Caco-2 (cell line): ENCODE results near the gene TNFSF13. TPM values are rescaled to one million over a fixed set of nuclear protein-coding genes. Genes with fewer than 3 reads are reported as not detected.

ENCODE experiments used
- BruUV-seq: library from RNA; stranded (reverse); fragments of 400-500 nt; replicated peaks from 2 replicates; lab custom pipeline; 2021; lab: Mats Ljungman, UMichigan
- CTCF ChIA-PET: fragments of 300-600 bp; sonication (Branson Sonifier 250); formaldehyde crosslinking; loops from one replicate; lab custom pipeline; 2022; ENCODE audit warnings: antibody characterized with exemption; lab: Charles Lee
- POLR2A ChIA-PET: fragments of 300-600 bp; sonication (Branson Sonifier 250); formaldehyde crosslinking; loops from one replicate; lab custom pipeline; 2022; ENCODE audit warnings: antibody characterized with exemption; lab: Charles Lee
- DNase-seq, 2 experiments: peaks; one replicate each; pipeline versions ENCODE4 v3.0.0 to v3.0.0-alpha.2; 2020 to 2022
- H3K27me3 ChIP-seq: replicated peaks from 2 replicates; pipeline ENCODE4 v1.6.0; 2011; ENCODE audit warnings: low read length; ENCODE audit not compliant: control insufficient read depth, insufficient read depth
- H3K36me3 ChIP-seq: 2 replicates; pipeline ENCODE4 v1.5.1; 2011; ENCODE audit warnings: low read length; ENCODE audit not compliant: control insufficient read depth, insufficient read depth
- H3K4me1 ChIP-seq: fragments of 250-450 bp; sonication (Bioruptor Pico); 2 replicates; pipeline ENCODE4 v1.5.1; 2020; ENCODE audit warnings: mild to moderate bottlenecking
- H3K4me3 ChIP-seq: 2 replicates; pipeline ENCODE4 v1.5.1; 2011; ENCODE audit warnings: low read depth, mild to moderate bottlenecking, control low read depth, low read length
- H3K9me3 ChIP-seq: fragments of 250-450 bp; sonication (Bioruptor Pico); 2 replicates; pipeline ENCODE4 v1.5.1; 2020; ENCODE audit warnings: mild to moderate bottlenecking, moderate library complexity
- H3K27ac Mint-ChIP-seq: one replicate; pipeline ENCODE4 v1.8.0; 2022; ENCODE audit warnings: mixed read lengths; ENCODE audit not compliant: unreplicated experiment
- H3K27me3 Mint-ChIP-seq: one replicate; pipeline ENCODE4 v1.8.0; 2022; ENCODE audit warnings: mixed read lengths; ENCODE audit not compliant: insufficient read depth, unreplicated experiment
- H3K36me3 Mint-ChIP-seq: one replicate; pipeline ENCODE4 v1.8.0; 2022; ENCODE audit warnings: mild to moderate bottlenecking, mixed read lengths; ENCODE audit not compliant: insufficient read depth, unreplicated experiment
- H3K4me1 Mint-ChIP-seq: one replicate; pipeline ENCODE4 v1.8.0; 2022; ENCODE audit warnings: low read depth, mixed read lengths; ENCODE audit not compliant: unreplicated experiment
- H3K4me3 Mint-ChIP-seq: one replicate; pipeline ENCODE4 v1.8.0; 2022; ENCODE audit warnings: mild to moderate bottlenecking, moderate library complexity, mixed read lengths; ENCODE audit not compliant: unreplicated experiment
- H3K9me3 Mint-ChIP-seq: one replicate; pipeline ENCODE4 v1.8.0; 2022; ENCODE audit warnings: mixed read lengths; ENCODE audit not compliant: unreplicated experiment
- intact Hi-C: fragments of 100-400 bp; cut with micrococcal nuclease; formaldehyde crosslinking; loops from one replicate; pipeline ENCODE4 v1.10.0; 2022; ENCODE audit not compliant: unreplicated experiment
- total RNA-seq: library from RNA; stranded (reverse); gene quantifications from 2 replicates; pipeline ENCODE4 v1.2.3, GENCODE V29; 2022
- TF ChIP-seq, protein P1 (sequence below), 2 experiments: fragments of 200-600 bp in 1 of 2; IDR thresholded peaks; 1 replicate in 1 of 2; 2 replicates in 1 of 2; pipeline versions ENCODE4 v1.5.1 to v1.8.0; 2011 to 2022; ENCODE audit warnings: antibody characterized with exemption in 1 of 2, control low read depth in 1 of 2, inconsistent platforms in 1 of 2, low read depth in 1 of 2, low read length in 1 of 2, mild to moderate bottlenecking in 1 of 2, moderate library complexity in 1 of 2; ENCODE audit not compliant: insufficient read depth in 1 of 2, severe bottlenecking in 1 of 2, unreplicated experiment in 1 of 2

The TNFSF13 gene
- total RNA-seq, 1 experiment from 2014 or later = 0.20 TPM

DNA sequence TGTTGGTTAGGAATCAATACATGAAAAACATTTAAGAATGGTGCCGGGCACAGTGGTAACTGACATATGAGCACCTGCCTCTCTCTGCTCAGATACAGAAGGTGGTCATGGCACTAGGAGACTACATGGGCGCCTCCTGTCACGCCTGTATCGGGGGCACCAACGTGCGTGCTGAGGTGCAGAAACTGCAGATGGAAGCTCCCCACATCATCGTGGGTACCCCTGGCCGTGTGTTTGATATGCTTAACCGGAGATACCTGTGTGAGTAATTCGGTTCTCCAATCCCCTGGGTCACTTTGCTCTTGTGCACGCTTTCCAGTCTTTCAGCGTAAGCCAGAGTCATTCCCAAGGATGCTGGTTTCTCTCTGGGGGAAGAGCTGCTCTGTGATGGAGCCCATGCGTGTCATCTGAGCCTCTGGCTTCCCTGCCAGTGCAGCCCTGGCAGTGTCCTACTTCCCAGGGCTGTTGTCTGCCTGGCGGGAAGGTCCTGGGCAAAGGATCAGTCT lies 17.9 kb downstream of the TNFSF13 start:
- Mint-ChIP-seq H3K27me3 (no peaks in the 10 kb centered on the region), H3K4me3 (no peak overlapping the region), H3K27ac (no peak overlapping the region), H3K9me3 (no peaks in the 10 kb centered on the region), H3K36me3 (peaks cover 92% of the 10 kb centered on the region), H3K4me1 (peaks cover 21% of the 10 kb centered on the region)
- BruUV-seq = no TSS peak
- ChIA-PET CTCF (no interaction called here), POLR2A (no interaction called here)
- Histone ChIP-seq H3K36me3 (no peaks in the 10 kb centered on the region; the same call in 1 of the 2 replicates), H3K4me1 (peaks cover 15% of the 10 kb centered on the region), H3K4me3 (no peak overlapping the region), H3K9me3 (no peaks in the 10 kb centered on the region), H3K27me3 (no peaks in the 10 kb centered on the region)
- intact Hi-C loops = no loop called here
- DNase-seq = no peak
- TF ChIP-seq, protein P1, sequence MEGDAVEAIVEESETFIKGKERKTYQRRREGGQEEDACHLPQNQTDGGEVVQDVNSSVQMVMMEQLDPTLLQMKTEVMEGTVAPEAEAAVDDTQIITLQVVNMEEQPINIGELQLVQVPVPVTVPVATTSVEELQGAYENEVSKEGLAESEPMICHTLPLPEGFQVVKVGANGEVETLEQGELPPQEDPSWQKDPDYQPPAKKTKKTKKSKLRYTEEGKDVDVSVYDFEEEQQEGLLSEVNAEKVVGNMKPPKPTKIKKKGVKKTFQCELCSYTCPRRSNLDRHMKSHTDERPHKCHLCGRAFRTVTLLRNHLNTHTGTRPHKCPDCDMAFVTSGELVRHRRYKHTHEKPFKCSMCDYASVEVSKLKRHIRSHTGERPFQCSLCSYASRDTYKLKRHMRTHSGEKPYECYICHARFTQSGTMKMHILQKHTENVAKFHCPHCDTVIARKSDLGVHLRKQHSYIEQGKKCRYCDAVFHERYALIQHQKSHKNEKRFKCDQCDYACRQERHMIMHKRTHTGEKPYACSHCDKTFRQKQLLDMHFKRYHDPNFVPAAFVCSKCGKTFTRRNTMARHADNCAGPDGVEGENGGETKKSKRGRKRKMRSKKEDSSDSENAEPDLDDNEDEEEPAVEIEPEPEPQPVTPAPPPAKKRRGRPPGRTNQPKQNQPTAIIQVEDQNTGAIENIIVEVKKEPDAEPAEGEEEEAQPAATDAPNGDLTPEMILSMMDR (IDR thresholded peaks at IDR 0.05; ENCODE audit: insufficient read depth in 1 of 2, low read depth in 1 of 2, low read length in 1 of 2, severe bottlenecking in 1 of 2, unreplicated experiment in 1 of 2) = no peak

DNA sequence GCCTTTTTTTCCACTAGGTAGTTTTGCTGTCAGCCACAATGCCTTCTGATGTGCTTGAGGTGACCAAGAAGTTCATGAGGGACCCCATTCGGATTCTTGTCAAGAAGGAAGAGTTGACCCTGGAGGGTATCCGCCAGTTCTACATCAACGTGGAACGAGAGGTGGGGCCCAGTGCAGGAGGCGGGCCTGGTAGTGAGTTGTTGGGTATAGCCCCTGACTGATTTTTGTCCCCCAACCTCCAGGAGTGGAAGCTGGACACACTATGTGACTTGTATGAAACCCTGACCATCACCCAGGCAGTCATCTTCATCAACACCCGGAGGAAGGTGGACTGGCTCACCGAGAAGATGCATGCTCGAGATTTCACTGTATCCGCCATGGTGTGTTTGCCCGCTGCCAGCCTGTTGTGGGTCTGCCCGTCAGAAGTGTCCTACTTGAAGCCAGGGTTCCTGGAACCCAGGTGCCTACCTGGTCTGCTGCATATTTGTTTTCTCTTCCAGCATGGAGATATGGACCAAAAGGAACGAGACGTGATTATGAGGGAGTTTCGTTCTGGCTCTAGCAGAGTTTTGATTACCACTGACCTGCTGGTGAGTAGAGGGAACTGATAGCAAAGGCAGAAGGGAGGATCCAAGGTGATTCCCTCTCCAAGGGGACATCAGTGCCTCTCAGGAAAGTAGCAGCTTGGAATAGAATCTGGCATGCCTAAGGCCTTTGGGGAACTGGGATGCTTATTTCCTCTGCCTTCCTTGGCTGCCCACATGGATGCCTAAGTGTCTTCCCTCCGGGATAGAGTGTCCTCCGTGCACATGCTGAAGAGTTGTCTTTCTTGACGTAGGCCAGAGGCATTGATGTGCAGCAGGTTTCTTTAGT lies 19.0 kb downstream of the TNFSF13 start:
- peaks cover 98% of the 10 kb centered on the region for H3K36me3 Mint-ChIP-seq
- CTCF ChIA-PET = no interaction called here
- Histone ChIP-seq H3K4me1 (peaks cover 16% of the 10 kb centered on the region), H3K9me3 (no peaks in the 10 kb centered on the region), H3K27me3 (no peaks in the 10 kb centered on the region), H3K36me3 (no peaks in the 10 kb centered on the region; the same call in 1 of the 2 replicates), H3K4me3 (no peak overlapping the region)
- TF ChIP-seq, protein P1 (IDR thresholded peaks at IDR 0.05; ENCODE audit: insufficient read depth in 1 of 2, low read depth in 1 of 2, low read length in 1 of 2, severe bottlenecking in 1 of 2, unreplicated experiment in 1 of 2) = no peak
- no peaks in the 10 kb centered on the region for H3K9me3 Mint-ChIP-seq
- BruUV-seq = no TSS peak
- H3K4me1 Mint-ChIP-seq = peaks cover 21% of the 10 kb centered on the region
- POLR2A ChIA-PET = no interaction called here
- H3K27me3 Mint-ChIP-seq = no peaks in the 10 kb centered on the region
- intact Hi-C loops = no loop called here
- H3K4me3 Mint-ChIP-seq = no peak overlapping the region
- no peak overlapping the region for H3K27ac Mint-ChIP-seq
- no peak for DNase-seq

DNA sequence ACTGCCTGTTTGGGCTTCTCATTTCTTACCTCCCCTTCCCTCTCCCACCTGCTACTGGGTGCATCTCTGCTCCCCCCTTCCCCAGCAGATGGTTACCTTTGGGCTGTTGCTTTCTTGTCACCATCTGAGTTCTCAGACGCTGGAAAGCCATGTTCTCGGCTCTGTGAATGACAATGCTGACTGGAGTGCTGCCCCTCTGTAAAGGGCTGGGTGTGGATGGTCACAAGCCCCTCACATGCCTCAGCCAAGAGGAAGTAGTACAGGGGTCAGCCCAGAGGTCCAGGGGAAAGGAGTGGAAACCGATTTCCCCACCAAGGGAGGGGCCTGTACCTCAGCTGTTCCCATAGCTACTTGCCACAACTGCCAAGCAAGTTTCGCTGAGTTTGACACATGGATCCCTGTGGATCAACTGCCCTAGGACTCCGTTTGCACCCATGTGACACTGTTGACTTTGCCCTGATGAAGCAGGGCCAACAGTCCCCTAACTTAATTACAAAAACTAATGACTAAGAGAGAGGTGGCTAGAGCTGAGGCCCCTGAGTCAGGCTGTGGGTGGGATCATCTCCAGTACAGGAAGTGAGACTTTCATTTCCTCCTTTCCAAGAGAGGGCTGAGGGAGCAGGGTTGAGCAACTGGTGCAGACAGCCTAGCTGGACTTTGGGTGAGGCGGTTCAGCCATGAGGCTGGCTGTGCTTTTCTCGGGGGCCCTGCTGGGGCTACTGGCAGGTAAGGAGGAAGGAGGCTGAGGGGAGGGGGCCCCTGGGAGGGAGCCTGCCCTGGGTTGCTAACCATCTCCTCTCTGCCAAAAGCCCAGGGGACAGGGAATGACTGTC lies 20.7 kb downstream of the TNFSF13 start, which contains the start of gene CD68:
Gene CD68 (plus strand): TSS at position 638 of the 833 bp plus-strand sequence. CDS start 40 bp downstream, at position 678.
- H3K4me1 ChIP-seq = peaks cover 20% of the 10 kb centered on the region
- peak within 1 kb of the TSS; percentile 85 for H3K27ac Mint-ChIP-seq
- peaks cover 21% of the 10 kb centered on the region for H3K4me1 Mint-ChIP-seq
- ChIA-PET CTCF (interaction anchor here (0.7 kb wide), 1 partner anchor 19 kb away, joined by 3 read pairs; no protein-coding TSS in a partner anchor), POLR2A (interaction anchor here (0.5 to 1.7 kb wide), 3 partner anchors 64 to 462 kb away, joined by 3 to 6 read pairs (median 3); partner anchors contain the start of gene TP53)
- no peaks in the 10 kb centered on the region for H3K9me3 Mint-ChIP-seq
- DNase-seq = peak; percentile 60 to 79
- peaks cover 92% of the 10 kb centered on the region for H3K36me3 Mint-ChIP-seq
- intact Hi-C loops = no loop called here
- H3K4me3 Mint-ChIP-seq = peak within 1 kb of the TSS; percentile 96
- H3K36me3 ChIP-seq = no peaks in the 10 kb centered on the region; the same call in 1 of the 2 replicates
- TF ChIP-seq, protein P1 (IDR thresholded peaks at IDR 0.05; ENCODE audit: insufficient read depth in 1 of 2, low read depth in 1 of 2, low read length in 1 of 2, severe bottlenecking in 1 of 2, unreplicated experiment in 1 of 2) = no peak
- no peaks in the 10 kb centered on the region for H3K27me3 Mint-ChIP-seq
- BruUV-seq = no TSS peak
- H3K9me3 ChIP-seq = no peaks in the 10 kb centered on the region
- H3K27me3 ChIP-seq = no peaks in the 10 kb centered on the region
- no peak within 1 kb of the TSS for H3K4me3 ChIP-seq
